Mucosa of descending colon (tissue), 3 donors: ENCODE results near the gene RRP8. TPM values are rescaled to one million over a fixed set of nuclear protein-coding genes. Genes with fewer than 3 reads are reported as not detected.

Experiments used
- ATAC-seq: fragments of 200-7000 bp; cut with Tn5 transposase; one replicate; pipeline ENCODE4 v1.9.1; 2020; ENCODE audit warnings: mild to moderate bottlenecking, moderate library complexity
- DNase-seq, 3 donors: peaks; one replicate each; pipeline ENCODE4 v3.0.0-alpha.2; 2020
- H3K36me3 ChIP-seq: fragments of 200-600 bp; one replicate; pipeline ENCODE4 v1.8.0; 2021; ENCODE audit warnings: low read depth, mild to moderate bottlenecking
- H3K4me1 ChIP-seq: fragments of 200-600 bp; one replicate; pipeline ENCODE4 v1.8.0; 2021; ENCODE audit warnings: low read depth, mild to moderate bottlenecking
- H3K4me3 ChIP-seq: fragments of 200-600 bp; one replicate; pipeline ENCODE4 v1.8.0; 2021; ENCODE audit warnings: mild to moderate bottlenecking
- H3K9me3 ChIP-seq: fragments of 200-600 bp; one replicate; pipeline ENCODE4 v1.8.0; 2021; ENCODE audit warnings: mild to moderate bottlenecking
- CTCF ChIP-seq: fragments of 200-600 bp; IDR thresholded peaks from one replicate; pipeline ENCODE4 v1.8.0; 2022; ENCODE audit warnings: antibody characterized with exemption, mild to moderate bottlenecking
- intact Hi-C, 2 donors: fragments of 100-400 bp; cut with DNase I in 1 of 2; cut with micrococcal nuclease in 1 of 2; formaldehyde crosslinking; loops; one replicate each; pipeline versions ENCODE4 v1.11.0 to v1.11.1; 2022; cut with DNase I, micrococcal nuclease
- total RNA-seq, 3 donors: library from RNA; stranded (reverse); fragmentation: NEBNext Ultra II Directional in 2 of 3; extraction: Animal tissue kit (Norgen Biotek cat#: 25700) in 2 of 3; gene quantifications; one replicate each; pipeline versions ENCODE4 v1.2.1 to v1.2.4, GENCODE V29; 2021 to 2023
- donor health status: DM: no; HTN: no; CAD: no; lungs with moderate emphysema.
- donor health status: DM: no; HTN: no; CAD: no.
- donor health status: DM: no; HTN: yes; CAD: no.

RRP8 gene
- total RNA-seq, 3 donors from 2014 or later = 20.5 to 33.7 (median 20.7) TPM

- H3K4me1 ChIP-seq = peaks cover 9% of the 10 kb centered on the region
- no peaks in the 10 kb centered on the region for H3K9me3 ChIP-seq
- H3K36me3 ChIP-seq = no peaks in the 10 kb centered on the region
- H3K4me3 ChIP-seq = peak overlapping the region; percentile 50
- DNase-seq (peak; percentile 49 to 65 (median 54)), ATAC-seq (peak; percentile 41)
- TF ChIP-seq CTCF = no peak
- intact Hi-C loops = no loop called here
Observed at GRCh38 chr11:6618117-6619003, 14.9 kb upstream of the RRP8 start.

GRCh38 chr11:6617315-6617781 is 13.9 kb upstream of the RRP8 start:
- Histone ChIP-seq H3K9me3 (no peaks in the 10 kb centered on the region), H3K4me1 (peaks cover 9% of the 10 kb centered on the region), H3K36me3 (no peaks in the 10 kb centered on the region), H3K4me3 (no peak overlapping the region)
- ATAC-seq (no peak), DNase-seq (no peak)
- intact Hi-C loops = no loop called here
- TF ChIP-seq CTCF = no peak

- Histone ChIP-seq H3K9me3 (no peaks in the 10 kb centered on the region), H3K4me3 (no peak overlapping the region), H3K4me1 (peaks cover 9% of the 10 kb centered on the region), H3K36me3 (no peaks in the 10 kb centered on the region)
- intact Hi-C loops = no loop called here
- no peak for TF ChIP-seq CTCF
- no peak for DNase-seq
- ATAC-seq = no peak
Observed at GRCh38 chr11:6616596-6617250, 13.3 kb upstream of the RRP8 start.

- peaks cover 13% of the 10 kb centered on the region for H3K4me1 ChIP-seq
- H3K4me3 ChIP-seq = no peak overlapping the region
- H3K9me3 ChIP-seq = no peaks in the 10 kb centered on the region
- ATAC-seq (no peak), DNase-seq (no peak)
- no peak for TF ChIP-seq CTCF
- intact Hi-C loops = no loop called here
- no peaks in the 10 kb centered on the region for H3K36me3 ChIP-seq
Observed at GRCh38 chr11:6615882-6616585, 12.6 kb upstream of the RRP8 start.

- H3K4me3 ChIP-seq = no peak overlapping the region
- no peak for TF ChIP-seq CTCF
- H3K9me3 ChIP-seq = no peaks in the 10 kb centered on the region
- no peak for ATAC-seq
- DNase-seq = no peak
- intact Hi-C loops = no loop called here
- peaks cover 20% of the 10 kb centered on the region for H3K4me1 ChIP-seq
- no peaks in the 10 kb centered on the region for H3K36me3 ChIP-seq
Observed at GRCh38 chr11:6615046-6615445, 11.6 kb upstream of the RRP8 start.
